ENCODE results near the gene HINT1. TPM values are rescaled to one million over a fixed set of nuclear protein-coding genes. Genes with fewer than 3 reads are reported as not detected.

HINT1 gene
- total and polyA plus RNA-seq, 4 donors, result 107 to 436 (median 175) TPM

DNA sequence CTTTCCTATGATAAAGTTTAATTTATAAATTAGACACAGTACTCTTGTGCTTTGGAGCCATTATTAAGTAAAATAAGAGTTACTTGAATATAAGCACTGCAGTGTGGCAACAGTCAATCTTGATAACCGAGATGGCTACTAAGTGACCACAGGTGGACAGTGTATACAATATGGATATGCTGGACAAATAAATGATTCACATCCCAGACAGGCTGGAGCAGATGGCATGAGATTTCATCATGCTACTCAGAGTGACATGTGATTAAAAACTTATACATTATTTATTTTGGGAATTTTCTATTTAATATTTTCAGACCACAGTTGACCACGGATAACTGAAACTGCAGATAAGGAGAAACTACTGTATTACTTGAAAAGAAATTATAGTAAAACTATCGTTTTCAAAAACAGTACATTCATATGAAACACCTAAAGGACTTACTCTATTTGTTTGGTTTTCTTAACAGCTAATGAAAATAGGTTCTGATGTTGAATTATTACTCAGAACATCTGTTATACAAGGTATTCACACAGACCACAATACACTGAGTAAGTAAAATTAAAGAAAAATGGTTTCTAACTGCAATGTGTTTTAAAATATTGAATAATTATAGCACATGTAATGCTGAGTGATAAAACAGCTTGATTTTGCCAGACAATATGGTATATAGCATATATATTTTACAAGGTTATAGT, 21.7 kb upstream of the HINT1 start:
- 76 to 82% methylated on average over 3 of the region's 3 CpGs for WGBS, 2 donors
- Histone ChIP-seq H3K4me3 (ENCODE audit: low read length in 2 of 2) (no peak overlapping the region), H3K36me3 (ENCODE audit: control insufficient read depth in 1 of 2, insufficient read depth in 2 of 2, low read length in 1 of 2) (no peaks in the 10 kb centered on the region), H3K27me3 (ENCODE audit: control insufficient read depth in 1 of 2, insufficient read depth in 2 of 2, low read length in 1 of 2) (no peaks in the 10 kb centered on the region), H3K27ac (ENCODE audit: low read depth in 1 of 2, low read length in 2 of 2) (no peak overlapping the region), H3K9me3 (ENCODE audit: control insufficient read depth, low read length) (no peaks in the 10 kb centered on the region), H3K4me1 (ENCODE audit: control insufficient read depth in 1 of 2, insufficient read depth in 2 of 2, low read length in 2 of 2) (no peaks in the 10 kb centered on the region)
- intact Hi-C loops (cut with DNase I), result no loop called here
- no peak for ATAC-seq (ENCODE audit: low FRiP score)
- DNase-seq, result no peak

DNA sequence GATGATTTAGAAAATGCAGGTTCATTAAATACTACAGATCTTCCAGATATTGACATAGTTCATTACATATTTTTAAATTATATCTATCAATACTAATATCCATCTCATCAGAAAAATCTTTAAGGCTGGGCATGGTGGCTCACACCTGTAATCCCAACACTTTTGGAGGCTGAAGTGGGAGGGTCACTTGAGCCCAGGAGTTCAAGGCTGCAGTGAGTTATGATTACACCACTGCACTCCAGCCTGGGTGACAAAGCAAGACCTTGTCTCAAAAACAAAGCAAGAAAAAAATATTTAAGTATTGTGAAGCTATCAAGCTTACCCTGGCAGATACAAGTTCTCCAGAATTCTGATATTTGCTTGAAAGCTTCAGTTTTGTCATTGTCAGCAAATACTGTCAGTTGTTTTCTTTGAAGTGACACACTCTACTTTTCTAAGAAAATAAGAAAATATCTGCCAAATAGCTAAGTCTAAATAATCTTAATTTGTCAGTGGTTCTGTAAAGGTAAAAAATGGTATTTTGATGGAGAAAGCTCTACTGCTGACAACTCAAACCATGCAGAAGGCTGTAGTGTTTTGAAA, 20.6 kb upstream of the HINT1 start:
- no peaks in the 10 kb centered on the region for H3K36me3 ChIP-seq (ENCODE audit: control insufficient read depth in 1 of 2, insufficient read depth in 2 of 2, low read length in 1 of 2)
- no peaks in the 10 kb centered on the region for H3K27me3 ChIP-seq (ENCODE audit: control insufficient read depth in 1 of 2, insufficient read depth in 2 of 2, low read length in 1 of 2)
- no peak overlapping the region for H3K4me3 ChIP-seq (ENCODE audit: low read length in 2 of 2)
- no peaks in the 10 kb centered on the region for H3K9me3 ChIP-seq (ENCODE audit: control insufficient read depth, low read length)
- no peaks in the 10 kb centered on the region for H3K4me1 ChIP-seq (ENCODE audit: control insufficient read depth in 1 of 2, insufficient read depth in 2 of 2, low read length in 2 of 2)
- intact Hi-C loops (cut with DNase I), result no loop called here
- no peak overlapping the region for H3K27ac ChIP-seq (ENCODE audit: low read depth in 1 of 2, low read length in 2 of 2)
- DNase-seq, result no peak
- ATAC-seq (ENCODE audit: low FRiP score), result no peak

GRCh38 chr5:131182839-131183238, 17.8 kb upstream of the HINT1 start:
- intact Hi-C loops (cut with DNase I), result no loop called here
- Histone ChIP-seq H3K9me3 (ENCODE audit: control insufficient read depth, low read length) (no peaks in the 10 kb centered on the region), H3K27ac (ENCODE audit: low read depth in 1 of 2, low read length in 2 of 2) (no peak overlapping the region), H3K4me3 (ENCODE audit: low read length in 2 of 2) (no peak overlapping the region), H3K4me1 (ENCODE audit: control insufficient read depth in 1 of 2, insufficient read depth in 2 of 2, low read length in 2 of 2) (no peaks in the 10 kb centered on the region), H3K36me3 (ENCODE audit: control insufficient read depth in 1 of 2, insufficient read depth in 2 of 2, low read length in 1 of 2) (no peaks in the 10 kb centered on the region), H3K27me3 (ENCODE audit: control insufficient read depth in 1 of 2, insufficient read depth in 2 of 2, low read length in 1 of 2) (no peaks in the 10 kb centered on the region)
- DNase-seq, result no peak
- no peak for ATAC-seq (ENCODE audit: low FRiP score)

- H3K4me1 ChIP-seq (ENCODE audit: control insufficient read depth in 1 of 2, insufficient read depth in 2 of 2, low read length in 2 of 2), result no peaks in the 10 kb centered on the region
- no peaks in the 10 kb centered on the region for H3K27me3 ChIP-seq (ENCODE audit: control insufficient read depth in 1 of 2, insufficient read depth in 2 of 2, low read length in 1 of 2)
- DNase-seq, result no peak
- intact Hi-C loops (cut with DNase I), result no loop called here
- no peak for ATAC-seq (ENCODE audit: low FRiP score)
- no peaks in the 10 kb centered on the region for H3K36me3 ChIP-seq (ENCODE audit: control insufficient read depth in 1 of 2, insufficient read depth in 2 of 2, low read length in 1 of 2)
- H3K9me3 ChIP-seq (ENCODE audit: control insufficient read depth, low read length), result no peaks in the 10 kb centered on the region
- no peak overlapping the region for H3K4me3 ChIP-seq (ENCODE audit: low read length in 2 of 2)
- H3K27ac ChIP-seq (ENCODE audit: low read depth in 1 of 2, low read length in 2 of 2), result no peak overlapping the region
Observed at GRCh38 chr5:131180407-131180806, 15.4 kb upstream of the HINT1 start.

DNA sequence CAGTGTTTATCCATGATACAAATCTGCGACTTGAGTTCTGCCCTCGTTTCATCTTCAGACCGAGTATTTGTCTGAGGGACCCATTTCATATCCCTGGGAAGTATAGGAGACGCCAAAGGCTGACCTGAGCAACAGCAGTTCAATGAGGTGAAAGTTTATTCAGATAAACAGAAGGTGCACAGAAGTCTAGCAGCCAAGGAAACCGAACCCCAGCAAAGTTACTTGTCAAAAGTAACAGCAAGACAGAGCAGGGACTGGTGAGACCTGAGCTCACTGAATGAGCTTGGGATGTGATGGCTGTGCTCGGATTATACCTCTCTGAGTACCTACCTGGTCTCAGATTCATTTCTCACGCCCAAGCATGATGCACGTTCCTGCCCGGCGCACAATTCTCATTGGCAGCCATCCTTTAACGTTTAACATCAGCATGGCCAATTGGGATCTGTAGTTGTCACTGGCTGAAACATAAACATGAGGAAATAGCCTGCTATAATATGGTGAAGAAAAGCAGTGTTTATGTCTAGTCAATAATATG, 6.3 kb upstream of the HINT1 start:
- DNase-seq (no peak), ATAC-seq (ENCODE audit: low FRiP score) (no peak)
- Histone ChIP-seq H3K9me3 (ENCODE audit: control insufficient read depth, low read length) (no peaks in the 10 kb centered on the region), H3K4me3 (ENCODE audit: low read length in 2 of 2) (peak overlapping the region; percentile 60 to 72), H3K4me1 (ENCODE audit: control insufficient read depth in 1 of 2, insufficient read depth in 2 of 2, low read length in 2 of 2) (peaks cover 2 to 5% of the 10 kb centered on the region in 2 donors), H3K36me3 (ENCODE audit: control insufficient read depth in 1 of 2, insufficient read depth in 2 of 2, low read length in 1 of 2) (no peaks in the 10 kb centered on the region), H3K27ac (ENCODE audit: low read depth in 1 of 2, low read length in 2 of 2) (no peak overlapping the region), H3K27me3 (ENCODE audit: control insufficient read depth in 1 of 2, insufficient read depth in 2 of 2, low read length in 1 of 2) (no peaks in the 10 kb centered on the region)
- intact Hi-C loops (cut with DNase I), result loop anchor here in 1 of 2 donors (2.0 to 5.0 kb wide), 2 partner anchors 93 to 1269 kb away; partner anchors contain the start of genes CDC42SE2 and CHSY3
- 4 to 5% methylated on average over 11 of the region's 11 CpGs for WGBS, 2 donors

- peak; percentile 94 to 98 for DNase-seq
- no peaks in the 10 kb centered on the region for H3K27me3 ChIP-seq (ENCODE audit: control insufficient read depth in 1 of 2, insufficient read depth in 2 of 2, low read length in 1 of 2)
- H3K27ac ChIP-seq (ENCODE audit: low read depth in 1 of 2, low read length in 2 of 2), result no peak within 1 kb of the TSS
- no peaks in the 10 kb centered on the region for H3K9me3 ChIP-seq (ENCODE audit: control insufficient read depth, low read length)
- intact Hi-C loops (cut with DNase I), result loop anchor here in 1 of 2 donors (2.0 to 5.0 kb wide), 2 partner anchors 94 to 1268 kb away; partner anchors contain the start of genes CDC42SE2 and CHSY3
- H3K4me3 ChIP-seq (ENCODE audit: low read length in 2 of 2), result peak within 1 kb of the TSS; percentile 70 to 87
- ATAC-seq (ENCODE audit: low FRiP score), result peak; percentile 98
- 0% methylated on average over 42 of the region's 42 CpGs for WGBS, 2 donors
- H3K4me1 ChIP-seq (ENCODE audit: control insufficient read depth in 1 of 2, insufficient read depth in 2 of 2, low read length in 2 of 2), result peaks cover 2 to 5% of the 10 kb centered on the region in 2 donors
- H3K36me3 ChIP-seq (ENCODE audit: control insufficient read depth in 1 of 2, insufficient read depth in 2 of 2, low read length in 1 of 2), result no peaks in the 10 kb centered on the region
Observed at GRCh38 chr5:131170540-131171275, 5.7 kb upstream of the HINT1 start, which contains the start of gene LYRM7. LYRM7 (plus strand) TSS chr5:131170944; CDS start chr5:131171021, 77 bp downstream.

GRCh38 chr5:131169810-131170539, 4.9 kb upstream of the HINT1 start:
- Histone ChIP-seq H3K4me3 (ENCODE audit: low read length in 2 of 2) (peak overlapping the region; percentile 70 to 87), H3K36me3 (ENCODE audit: control insufficient read depth in 1 of 2, insufficient read depth in 2 of 2, low read length in 1 of 2) (no peaks in the 10 kb centered on the region), H3K9me3 (ENCODE audit: control insufficient read depth, low read length) (no peaks in the 10 kb centered on the region), H3K4me1 (ENCODE audit: control insufficient read depth in 1 of 2, insufficient read depth in 2 of 2, low read length in 2 of 2) (peaks cover 2 to 5% of the 10 kb centered on the region in 2 donors), H3K27me3 (ENCODE audit: control insufficient read depth in 1 of 2, insufficient read depth in 2 of 2, low read length in 1 of 2) (no peaks in the 10 kb centered on the region), H3K27ac (ENCODE audit: low read depth in 1 of 2, low read length in 2 of 2) (no peak overlapping the region)
- WGBS, 2 donors, result 37 to 38% methylated on average over 16 of the region's 16 CpGs
- ATAC-seq (ENCODE audit: low FRiP score) (no peak), DNase-seq (no peak)
- intact Hi-C loops (cut with DNase I), result loop anchor here (2.0 to 10.0 kb wide), 5 partner anchors 92 to 1268 kb away; partner anchors contain the start of genes CDC42SE2 (in 2 of the 2) and CHSY3 (in 1 of the 2)

DNA sequence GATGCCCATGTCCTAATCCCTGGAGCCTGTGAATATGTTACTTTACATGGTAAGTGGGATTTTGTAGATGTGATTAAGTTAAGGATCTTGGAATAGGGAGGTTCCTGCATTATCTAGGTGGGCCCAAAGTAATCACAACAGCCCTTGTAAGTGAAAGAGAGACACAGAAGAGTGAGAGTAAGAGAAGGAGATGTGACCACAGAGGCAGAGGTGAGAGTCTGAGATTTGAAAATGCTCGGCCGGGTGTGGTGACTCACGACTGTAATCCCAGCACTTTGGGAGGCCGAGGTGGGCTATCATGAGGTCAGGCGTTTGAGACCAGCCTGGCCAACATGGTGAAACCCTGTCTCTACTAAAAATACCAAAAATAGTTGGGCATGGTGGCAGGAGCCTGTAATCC, 2.6 kb upstream of the HINT1 start:
- WGBS, 2 donors, result 90 to 92% methylated on average over 5 of the region's 5 CpGs
- no peak for ATAC-seq (ENCODE audit: low FRiP score)
- Histone ChIP-seq H3K4me3 (ENCODE audit: low read length in 2 of 2) (no peak overlapping the region), H3K9me3 (ENCODE audit: control insufficient read depth, low read length) (no peaks in the 10 kb centered on the region), H3K4me1 (ENCODE audit: control insufficient read depth in 1 of 2, insufficient read depth in 2 of 2, low read length in 2 of 2) (peaks cover 2 to 3% of the 10 kb centered on the region in 2 donors), H3K27ac (ENCODE audit: low read depth in 1 of 2, low read length in 2 of 2) (no peak overlapping the region), H3K36me3 (ENCODE audit: control insufficient read depth in 1 of 2, insufficient read depth in 2 of 2, low read length in 1 of 2) (no peaks in the 10 kb centered on the region), H3K27me3 (ENCODE audit: control insufficient read depth in 1 of 2, insufficient read depth in 2 of 2, low read length in 1 of 2) (no peaks in the 10 kb centered on the region)
- intact Hi-C loops (cut with DNase I), result loop anchor here (5.0 to 10.0 kb wide), 3 partner anchors 95 to 247 kb away; partner anchors contain the start of gene CDC42SE2 (in 1 of the 2)
- DNase-seq, result no peak

Measured in aorta (tissue), 5 donors.